Neutrophil (primary cell): ENCODE data around the gene SOWAHC.

ENCODE experiments used
- H3K27ac ChIP-seq: fragments of 200-600 bp; sonication (generic); 2 replicates; pipeline ENCODE4 v1.5.1; 2016; ENCODE audit warnings: mild to moderate bottlenecking, moderate library complexity
- H3K27me3 ChIP-seq: fragments of 200-600 bp; sonication (generic); 2 replicates; pipeline ENCODE4 v1.6.0; 2016; ENCODE audit warnings: mild to moderate bottlenecking
- H3K36me3 ChIP-seq: fragments of 200-600 bp; sonication (generic); 2 replicates; pipeline ENCODE4 v1.5.1; 2017
- H3K4me1 ChIP-seq, 2 experiments: fragments of 200-600 bp in 1 of 2; sonication (generic) in 1 of 2; 1 replicate in 1 of 2; 2 replicates in 1 of 2; pipeline versions ENCODE4 v1.5.1 to v1.6.1; 2013 to 2016; ENCODE audit warnings: low read depth in 1 of 2, low read length in 1 of 2, mild to moderate bottlenecking in 1 of 2, moderate library complexity in 1 of 2; ENCODE audit not compliant: control insufficient read depth in 1 of 2, insufficient read depth in 1 of 2
- H3K4me3 ChIP-seq, 2 experiments: fragments of 200-600 bp in 1 of 2; sonication (generic) in 1 of 2; 1 replicate in 1 of 2; 2 replicates in 1 of 2; pipeline ENCODE4 v1.5.1; 2013 to 2016; ENCODE audit warnings: low read depth in 1 of 2, low read length in 1 of 2, mild to moderate bottlenecking in 1 of 2, moderate library complexity in 1 of 2
- H3K9me3 ChIP-seq: fragments of 200-600 bp; sonication (generic); 2 replicates; pipeline ENCODE4 v1.5.1; 2016
- CTCF ChIP-seq: fragments of 200-600 bp; sonication (generic); IDR thresholded peaks from 2 replicates; pipeline ENCODE4 v1.5.1; 2016; ENCODE audit warnings: antibody characterized with exemption

SOWAHC gene

DNA sequence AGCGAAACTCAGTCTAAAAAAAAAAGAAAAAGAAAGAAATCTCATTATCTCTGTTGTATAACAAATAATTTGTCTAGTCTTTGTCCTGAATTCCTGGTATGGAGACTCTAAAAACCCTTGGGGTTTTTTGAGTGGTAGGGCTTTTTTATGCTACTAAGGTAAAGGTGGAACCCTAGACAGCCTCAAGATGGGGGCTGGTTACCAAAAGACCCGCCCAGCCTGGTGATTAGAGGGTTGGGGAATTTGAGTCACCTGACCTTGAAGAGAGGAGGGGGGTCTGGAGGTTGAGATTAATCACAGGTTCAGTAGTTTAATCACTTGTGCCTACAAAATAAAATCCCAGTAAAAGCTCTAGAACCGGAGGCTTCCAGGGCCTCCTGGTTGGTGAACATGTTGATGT, 17.6 kb downstream of the SOWAHC start:
- no peak for TF ChIP-seq CTCF
- H3K27me3 ChIP-seq, result peaks cover 13% of the 10 kb centered on the region
- no peaks in the 10 kb centered on the region for H3K4me1 ChIP-seq
- H3K4me3 ChIP-seq, result no peak overlapping the region
- no peaks in the 10 kb centered on the region for H3K9me3 ChIP-seq
- H3K36me3 ChIP-seq, result no peaks in the 10 kb centered on the region
- no peak overlapping the region for H3K27ac ChIP-seq

DNA sequence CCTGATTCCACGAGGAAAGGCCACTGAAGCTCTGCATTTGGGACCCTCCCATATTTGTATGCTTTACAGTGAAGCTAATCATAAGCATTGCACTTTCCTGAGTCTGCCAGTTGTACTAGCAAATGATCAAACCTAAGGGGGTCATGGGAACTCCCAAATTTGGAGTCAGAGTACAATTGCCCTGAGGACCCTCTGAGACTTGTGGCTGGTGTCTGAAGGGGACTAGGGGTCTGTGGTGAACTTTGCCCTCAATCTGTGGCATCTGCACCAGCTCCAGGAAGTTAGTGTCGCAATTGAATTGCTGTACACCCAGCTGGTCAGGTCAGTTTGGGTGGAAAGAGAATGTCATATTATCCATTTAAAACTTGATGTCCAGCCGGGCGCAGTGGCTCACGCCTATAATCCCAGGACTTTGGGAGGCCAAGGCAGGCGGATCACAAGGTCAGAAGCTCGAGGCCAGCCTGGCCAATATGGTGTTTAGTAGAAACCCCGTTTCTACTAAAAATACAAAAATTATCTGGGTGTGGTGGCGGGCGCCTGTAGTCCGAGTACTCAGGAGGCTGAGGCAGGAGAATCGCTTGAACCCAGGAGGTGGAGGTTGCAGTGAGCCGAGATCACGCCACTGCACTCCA, 18.1 kb downstream of the SOWAHC start:
- H3K9me3 ChIP-seq, result no peaks in the 10 kb centered on the region
- TF ChIP-seq CTCF, result no peak
- no peaks in the 10 kb centered on the region for H3K4me1 ChIP-seq
- no peak overlapping the region for H3K4me3 ChIP-seq
- H3K27me3 ChIP-seq, result peaks cover 7% of the 10 kb centered on the region
- H3K27ac ChIP-seq, result no peak overlapping the region
- H3K36me3 ChIP-seq, result no peaks in the 10 kb centered on the region

DNA sequence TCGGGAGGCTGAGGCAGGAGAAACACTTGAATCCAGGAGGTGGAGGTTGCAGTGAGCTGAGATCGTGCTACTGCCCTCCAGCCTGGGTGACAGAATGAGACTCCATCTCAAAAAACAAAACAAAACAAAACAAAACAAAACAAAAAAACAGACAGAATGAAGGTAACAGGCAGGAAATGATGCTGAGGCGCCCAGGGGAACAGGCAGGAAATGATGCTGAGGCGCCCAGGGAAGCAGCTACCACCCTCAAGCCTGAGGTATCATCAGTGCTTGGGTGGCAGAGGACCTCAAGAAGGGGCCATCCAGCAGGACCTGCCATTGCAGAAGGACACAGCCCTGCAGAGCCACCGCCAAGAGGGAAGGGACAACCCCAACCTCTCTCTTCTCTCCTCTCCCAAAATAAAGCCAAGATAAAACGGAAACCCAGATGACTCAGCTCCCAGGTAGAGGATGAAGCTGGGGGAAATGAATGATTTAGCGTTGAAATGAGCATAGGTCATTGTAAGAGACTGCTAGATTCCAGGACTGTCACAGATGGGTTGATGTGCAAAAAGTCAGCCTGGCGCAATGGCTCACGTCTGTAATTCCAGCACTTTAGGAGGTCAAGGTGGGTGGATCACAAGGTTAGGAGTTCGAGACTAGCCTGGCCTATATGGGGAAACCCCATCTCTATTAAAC, 19.3 kb downstream of the SOWAHC start:
- no peaks in the 10 kb centered on the region for H3K9me3 ChIP-seq
- no peak for TF ChIP-seq CTCF
- H3K4me1 ChIP-seq, result peaks cover 0 to 3% of the 10 kb centered on the region in 2 experiments
- H3K27me3 ChIP-seq, result peaks cover 4% of the 10 kb centered on the region
- H3K36me3 ChIP-seq, result no peaks in the 10 kb centered on the region
- H3K27ac ChIP-seq, result no peak overlapping the region
- no peak overlapping the region for H3K4me3 ChIP-seq

GRCh38 chr2:109635426-109636304, 21.5 kb downstream of the SOWAHC start:
- no peaks in the 10 kb centered on the region for H3K9me3 ChIP-seq
- H3K4me1 ChIP-seq, result peaks cover 0 to 3% of the 10 kb centered on the region in 2 experiments
- no peak overlapping the region for H3K27ac ChIP-seq
- no peak for TF ChIP-seq CTCF
- no peaks in the 10 kb centered on the region for H3K36me3 ChIP-seq
- H3K4me3 ChIP-seq, result no peak overlapping the region
- peaks cover 4% of the 10 kb centered on the region for H3K27me3 ChIP-seq

GRCh38 chr2:109636317-109636716, 22.2 kb downstream of the SOWAHC start:
- peaks cover 0 to 3% of the 10 kb centered on the region in 2 experiments for H3K4me1 ChIP-seq
- peaks cover 4% of the 10 kb centered on the region for H3K27me3 ChIP-seq
- H3K36me3 ChIP-seq, result no peaks in the 10 kb centered on the region
- H3K9me3 ChIP-seq, result no peaks in the 10 kb centered on the region
- no peak overlapping the region for H3K27ac ChIP-seq
- H3K4me3 ChIP-seq, result no peak overlapping the region
- TF ChIP-seq CTCF, result no peak
